Measurements from ENCODE around the gene PLA2G6.
"Not testable (repeated sequence)": the region's sequence is repeated elsewhere in the genome, so short reads cannot be mapped to it uniquely, and the experiment has no call there.

PLA2G6 gene

GRCh38 chr22:38162881-38163843, 18.5 kb downstream of the PLA2G6 start:
- DNase-seq = no peak

GRCh38 chr22:38155703-38156102, 25.9 kb downstream of the PLA2G6 start:
- DNase-seq = no peak

DNA sequence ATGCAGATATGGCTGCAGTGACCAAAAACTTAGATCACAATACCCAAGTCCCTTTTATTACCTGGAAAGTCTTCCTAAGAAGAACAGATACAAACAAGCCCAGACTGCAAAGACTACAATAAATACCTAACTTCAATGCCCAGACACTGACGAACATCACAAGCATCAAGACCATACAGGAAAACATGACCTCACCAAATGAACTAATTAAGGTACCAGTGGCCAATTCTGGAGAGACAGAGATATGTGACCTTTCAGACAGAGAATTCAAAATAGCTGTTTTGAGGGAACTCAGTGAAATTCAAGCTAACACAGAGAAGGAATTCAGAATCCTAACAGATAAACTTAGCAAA, 27.1 kb downstream of the PLA2G6 start:
- DNase-seq = not testable (repeated sequence)

DNA sequence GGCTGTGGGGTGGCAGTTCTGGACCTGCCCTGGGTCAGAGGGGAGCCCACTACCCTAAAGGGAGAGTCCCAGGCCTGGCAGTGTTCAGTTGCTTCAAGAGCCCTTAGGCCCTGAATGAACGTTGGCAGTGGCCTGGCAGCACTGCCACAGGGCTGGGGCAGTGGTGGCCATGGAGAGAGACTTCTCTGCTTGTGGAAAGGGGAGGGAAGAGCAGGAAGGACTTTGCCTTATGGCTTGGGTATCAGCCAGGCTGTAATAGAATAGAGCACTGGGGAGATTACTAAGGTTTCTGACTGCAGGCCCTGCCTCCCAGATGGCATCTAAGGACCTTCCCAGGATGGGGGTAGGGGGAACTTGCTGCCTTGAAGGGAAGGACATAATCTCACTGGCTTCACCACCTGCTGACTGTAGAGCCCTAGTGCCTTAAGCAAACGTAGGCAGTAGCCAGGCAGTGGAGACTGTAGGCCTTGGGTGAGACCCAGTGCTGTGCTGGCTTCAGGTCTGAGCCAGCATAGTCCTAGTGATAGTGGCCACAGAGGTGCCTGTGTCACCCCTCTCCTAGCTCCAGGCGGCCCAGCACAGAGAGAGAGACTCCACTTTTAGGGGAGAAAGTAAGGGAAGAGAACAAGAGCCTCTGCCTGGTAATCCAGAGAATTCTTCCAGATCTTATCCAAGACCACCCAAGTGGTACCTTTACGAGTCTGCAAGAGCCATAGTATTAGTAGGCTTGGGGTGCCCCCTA, 27.6 kb downstream of the PLA2G6 start:
- DNase-seq = no peak

- no peak for DNase-seq
Observed at GRCh38 chr22:38151126-38151500, 30.5 kb downstream of the PLA2G6 start.

GRCh38 chr22:38148245-38148644, 33.4 kb downstream of the PLA2G6 start:
- no peak for DNase-seq

DNA sequence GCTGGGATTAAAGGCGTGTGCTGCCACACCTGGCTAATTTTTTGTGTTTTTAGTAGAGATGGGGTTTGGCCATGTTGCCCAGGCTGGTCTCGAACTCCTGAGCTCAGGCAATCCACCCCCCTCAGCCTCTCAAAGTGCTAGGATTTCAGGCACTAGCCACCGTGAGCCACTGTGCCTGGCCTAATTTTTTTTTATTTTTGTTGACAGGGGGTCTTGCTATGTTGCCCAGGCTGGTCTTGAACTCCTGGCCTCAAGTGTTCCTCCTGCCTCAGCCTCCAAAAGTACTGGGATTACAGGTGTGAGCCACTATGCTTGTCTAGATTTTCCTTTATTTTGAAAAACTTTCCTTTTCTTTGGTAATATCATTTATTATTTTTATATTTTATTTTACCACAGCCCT, 35.5 kb downstream of the PLA2G6 start:
- not testable (repeated sequence) for DNase-seq

DNA sequence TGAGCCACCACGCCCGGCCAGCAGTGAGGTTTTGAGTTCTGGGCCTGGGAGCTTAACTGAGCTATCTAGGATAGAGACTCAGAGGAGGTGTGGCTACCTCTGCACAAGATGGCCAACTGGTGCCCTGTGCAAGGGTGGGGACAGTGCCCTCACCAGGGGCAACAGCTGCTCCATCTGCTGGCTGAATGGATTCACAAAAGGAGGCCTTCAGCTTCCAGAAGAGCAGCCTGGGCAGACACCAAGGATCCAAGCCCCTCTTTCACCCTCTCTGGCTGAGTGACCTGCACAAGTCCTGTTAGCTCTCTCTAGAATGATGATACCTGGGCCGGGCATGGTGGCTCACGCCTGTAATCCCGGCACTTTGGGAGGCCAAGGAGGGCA, 37.6 kb downstream of the PLA2G6 start:
- DNase-seq = peak in 1 of 2 experiments; percentile 4

- DNase-seq = no peak
Observed at GRCh38 chr22:38142606-38143005, 39.0 kb downstream of the PLA2G6 start.

DNA sequence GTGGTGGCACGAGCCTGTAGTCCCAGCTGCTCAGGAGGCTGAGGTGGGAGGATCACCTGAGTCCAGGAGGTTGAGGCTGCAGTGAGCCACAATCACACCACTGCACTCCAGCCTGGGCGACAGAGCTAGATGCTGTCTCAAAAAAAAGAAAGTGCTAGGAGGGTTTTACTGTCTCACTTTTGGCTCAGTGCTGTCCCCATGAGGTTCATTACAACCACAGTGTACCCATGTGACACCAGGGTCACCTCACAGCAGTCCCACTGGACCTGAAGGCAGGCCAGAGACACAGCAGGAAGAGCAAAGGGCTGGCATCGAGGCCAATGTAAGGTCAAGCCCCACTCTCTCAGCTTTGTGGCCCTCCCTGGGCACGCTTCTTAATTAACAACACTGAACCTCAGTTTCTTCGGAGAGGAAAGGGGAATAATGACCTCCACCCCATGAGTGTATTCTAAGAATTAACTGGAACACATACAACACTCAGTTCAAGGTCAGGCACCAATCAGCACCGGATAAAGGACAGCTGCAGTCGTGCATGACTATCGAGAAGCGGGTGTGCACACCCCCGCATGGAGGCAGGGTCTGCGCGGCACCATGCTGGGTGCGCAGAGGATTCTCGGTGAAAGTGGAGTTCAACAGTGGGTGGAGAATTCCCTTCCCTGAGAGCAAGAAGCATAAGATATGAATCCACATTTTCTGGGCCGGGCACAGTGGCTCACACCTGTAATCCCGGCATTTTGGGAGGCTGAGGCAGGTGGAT, 40.2 kb downstream of the PLA2G6 start:
- no peak for DNase-seq

GRCh38 chr22:38139901-38140300, 41.7 kb downstream of the PLA2G6 start:
- DNase-seq = no peak

DNA sequence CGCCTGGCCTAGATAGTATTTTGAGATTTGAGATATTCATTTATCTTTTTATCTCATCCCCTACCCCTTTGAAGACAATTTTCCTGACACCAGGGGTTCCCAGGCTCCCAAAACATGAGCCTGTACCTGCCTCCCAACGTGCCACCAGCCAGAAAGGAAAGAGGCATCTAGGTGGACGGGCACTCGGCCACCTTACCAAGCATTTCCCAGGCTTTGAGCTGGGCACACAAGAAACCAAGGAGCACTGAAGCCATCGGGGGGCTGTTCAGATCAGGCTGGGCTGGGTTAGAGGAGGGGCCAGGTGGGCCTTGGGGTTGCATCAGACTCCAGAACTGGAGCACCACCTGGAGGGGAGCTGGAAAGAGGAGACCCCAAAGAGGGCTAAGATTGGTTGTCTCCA, 42.7 kb downstream of the PLA2G6 start:
- no peak for DNase-seq

DNA sequence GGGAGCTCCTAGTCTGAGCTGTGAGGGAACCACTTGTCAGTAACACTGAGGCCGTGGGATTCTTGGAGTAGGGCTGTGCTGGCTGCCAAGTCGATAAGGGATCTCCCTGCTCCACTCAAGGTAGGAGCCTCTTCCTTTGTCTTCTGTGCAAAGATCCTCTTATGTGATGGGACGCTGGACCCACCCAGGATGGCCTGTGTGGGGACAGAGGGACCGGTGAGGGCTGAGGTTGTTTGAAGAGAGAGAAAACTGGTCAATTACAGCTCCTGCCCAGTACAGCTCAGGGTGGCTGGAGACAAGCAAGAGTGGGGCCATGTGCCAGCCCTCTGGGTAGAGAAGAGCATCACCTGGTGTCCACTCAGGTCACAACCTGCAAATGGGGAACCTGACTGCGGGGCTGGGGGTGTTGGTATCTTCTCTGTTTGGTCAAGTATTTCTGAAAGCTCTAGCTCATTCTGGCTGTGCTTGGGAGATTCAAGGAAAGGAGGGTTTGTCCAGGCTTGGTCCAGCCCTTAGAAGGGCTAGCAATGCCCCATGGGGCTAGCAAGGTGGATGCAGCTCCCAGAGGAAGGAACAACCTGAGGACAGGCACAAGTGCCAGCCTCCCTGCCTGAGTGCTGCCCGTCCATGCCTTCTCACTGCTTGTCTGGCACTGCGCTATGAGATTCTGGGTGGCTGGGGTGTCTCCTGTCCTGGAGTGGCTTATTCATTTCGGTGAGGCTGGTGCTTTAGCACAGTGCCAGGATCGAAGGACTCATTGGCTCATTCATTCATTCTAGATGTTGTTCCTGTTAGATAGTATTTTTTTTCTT, 43.5 kb downstream of the PLA2G6 start:
- no peak for DNase-seq

DNA sequence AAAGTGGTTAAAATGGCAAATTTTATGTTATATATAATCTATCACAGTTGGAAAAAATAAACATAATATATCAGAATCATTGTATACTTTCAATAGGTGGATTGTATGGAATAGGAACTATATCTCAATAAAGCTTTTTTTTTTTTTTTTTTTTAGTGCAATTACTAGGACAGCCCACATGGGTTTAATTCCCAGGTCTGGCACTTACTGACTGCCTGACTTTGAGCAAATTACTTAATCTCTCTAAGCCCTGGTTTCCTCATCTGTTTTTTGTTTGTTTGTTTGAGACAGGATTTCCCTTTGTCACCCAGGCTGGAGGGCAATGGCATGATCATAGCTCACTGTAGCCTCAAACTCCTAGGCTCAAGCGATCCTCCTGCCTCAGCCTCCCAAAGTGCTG, 45.0 kb downstream of the PLA2G6 start:
- DNase-seq = no peak

GRCh38 chr22:38135133-38135706, 46.4 kb downstream of the PLA2G6 start:
- no peak for DNase-seq

DNA sequence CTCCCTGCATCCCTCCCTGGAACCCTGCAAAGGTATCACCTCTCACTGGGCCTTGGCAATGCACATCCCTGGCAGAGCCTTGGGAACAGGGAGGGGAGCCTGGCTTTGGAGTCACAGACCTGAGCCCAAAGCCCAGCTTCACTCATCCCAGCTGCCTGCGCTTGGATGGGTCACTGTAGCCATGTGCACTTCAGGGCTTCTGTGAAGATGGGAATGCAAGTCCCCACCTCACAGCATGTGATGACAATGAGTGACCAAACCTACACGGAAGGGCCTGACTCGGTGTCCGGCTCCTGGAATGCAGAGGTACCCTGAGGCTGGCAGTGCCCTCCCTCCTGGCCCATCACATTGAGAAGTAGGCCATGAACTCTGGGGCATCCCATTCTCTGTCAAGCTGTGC, 48.3 kb downstream of the PLA2G6 start:
- DNase-seq = no peak

DNA sequence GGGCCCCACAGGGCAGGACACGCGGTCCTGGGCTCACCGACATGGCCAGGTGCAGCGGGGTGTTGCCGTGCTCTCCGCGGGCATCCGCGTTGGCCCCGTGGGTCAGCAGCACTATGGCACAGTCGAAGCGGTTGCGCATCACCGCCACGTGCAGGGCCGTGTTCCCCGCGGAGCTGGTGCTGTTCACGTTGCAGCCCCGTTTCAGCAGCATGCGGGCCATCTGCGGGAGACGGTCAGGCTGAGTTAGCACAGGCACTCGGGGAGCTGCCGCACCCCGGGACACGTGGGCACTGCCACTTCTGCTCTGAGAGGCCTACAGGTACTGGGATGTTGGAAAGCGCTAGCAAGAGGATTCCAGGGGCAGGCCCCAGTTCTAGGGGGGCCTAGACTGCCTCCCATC, 48.8 kb downstream of the PLA2G6 start:
- no peak for DNase-seq

DNA sequence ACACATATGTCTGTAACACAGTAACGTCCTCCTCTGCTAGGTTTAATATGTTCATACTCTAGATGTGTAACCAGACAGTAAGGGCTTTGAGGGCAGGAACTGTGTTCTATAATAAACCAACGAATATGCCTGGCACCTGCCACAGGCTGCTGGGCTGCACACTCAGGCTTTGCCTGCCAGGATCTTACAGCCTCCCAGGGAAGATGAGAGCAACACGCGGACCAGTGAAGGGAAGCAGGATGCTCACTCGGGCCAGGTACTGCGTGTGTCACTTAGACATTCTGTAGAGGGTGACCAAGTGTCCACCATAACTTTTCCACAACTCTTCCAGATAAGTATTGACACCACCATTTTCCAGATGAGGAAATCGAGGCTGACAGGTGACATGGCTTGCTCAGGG, 49.5 kb downstream of the PLA2G6 start:
- DNase-seq = no peak

- DNase-seq = no peak
Observed at GRCh38 chr22:38131399-38131798, 50.2 kb downstream of the PLA2G6 start.

GRCh38 chr22:38129856-38130255, 51.8 kb downstream of the PLA2G6 start:
- DNase-seq = no peak

- no peak for DNase-seq
Observed at GRCh38 chr22:38129021-38129420, 52.6 kb downstream of the PLA2G6 start.

- no peak for DNase-seq
Observed at GRCh38 chr22:38127869-38128268, 53.8 kb downstream of the PLA2G6 start.
